Measurements from ENCODE around the gene TDRD5.

TDRD5 gene, protein sequence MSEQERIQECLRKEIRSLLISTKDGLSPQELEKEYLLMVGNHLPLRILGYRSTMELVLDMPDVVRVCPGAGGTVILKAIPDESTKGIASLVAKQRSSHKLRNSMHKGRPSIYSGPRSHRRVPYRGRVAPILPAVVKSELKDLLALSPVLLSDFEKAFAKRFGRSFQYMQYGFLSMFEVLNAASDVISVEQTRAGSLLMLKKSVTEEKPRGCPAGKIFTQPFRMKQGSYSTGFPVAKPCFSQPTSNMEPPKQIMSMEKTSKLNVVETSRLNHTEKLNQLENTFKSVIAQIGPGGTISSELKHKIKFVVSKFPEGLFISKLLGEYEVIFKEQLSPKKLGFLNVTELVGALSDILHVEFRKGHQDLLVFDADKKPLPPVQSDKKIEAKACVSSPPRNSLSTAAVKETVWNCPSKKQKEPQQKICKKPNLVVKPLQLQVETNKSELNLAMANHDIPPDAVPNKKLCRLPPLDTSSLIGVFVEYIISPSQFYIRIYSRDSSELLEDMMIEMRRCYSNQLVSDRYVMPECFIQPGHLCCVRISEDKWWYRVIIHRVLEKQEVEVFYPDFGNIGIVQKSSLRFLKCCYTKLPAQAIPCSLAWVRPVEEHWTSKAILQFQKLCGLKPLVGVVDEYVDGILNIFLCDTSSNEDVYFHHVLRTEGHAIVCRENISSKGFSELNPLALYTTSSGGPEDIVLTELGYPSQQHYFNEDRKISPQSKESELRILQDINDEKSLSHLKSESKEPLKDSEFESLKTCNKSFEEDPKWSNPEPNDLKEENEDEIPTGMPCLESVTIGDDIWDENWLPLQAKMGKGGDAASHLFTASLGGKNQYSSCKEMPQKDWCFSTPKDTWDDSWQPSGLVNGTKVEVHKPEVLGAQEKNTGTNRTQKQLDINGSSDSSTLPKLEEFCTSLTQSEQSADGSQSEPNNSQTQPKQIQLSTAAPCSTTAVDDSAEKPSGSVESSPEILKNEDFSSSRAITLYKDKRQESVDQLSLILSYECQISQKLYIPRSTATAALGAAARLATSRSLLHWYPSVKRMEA

DNA sequence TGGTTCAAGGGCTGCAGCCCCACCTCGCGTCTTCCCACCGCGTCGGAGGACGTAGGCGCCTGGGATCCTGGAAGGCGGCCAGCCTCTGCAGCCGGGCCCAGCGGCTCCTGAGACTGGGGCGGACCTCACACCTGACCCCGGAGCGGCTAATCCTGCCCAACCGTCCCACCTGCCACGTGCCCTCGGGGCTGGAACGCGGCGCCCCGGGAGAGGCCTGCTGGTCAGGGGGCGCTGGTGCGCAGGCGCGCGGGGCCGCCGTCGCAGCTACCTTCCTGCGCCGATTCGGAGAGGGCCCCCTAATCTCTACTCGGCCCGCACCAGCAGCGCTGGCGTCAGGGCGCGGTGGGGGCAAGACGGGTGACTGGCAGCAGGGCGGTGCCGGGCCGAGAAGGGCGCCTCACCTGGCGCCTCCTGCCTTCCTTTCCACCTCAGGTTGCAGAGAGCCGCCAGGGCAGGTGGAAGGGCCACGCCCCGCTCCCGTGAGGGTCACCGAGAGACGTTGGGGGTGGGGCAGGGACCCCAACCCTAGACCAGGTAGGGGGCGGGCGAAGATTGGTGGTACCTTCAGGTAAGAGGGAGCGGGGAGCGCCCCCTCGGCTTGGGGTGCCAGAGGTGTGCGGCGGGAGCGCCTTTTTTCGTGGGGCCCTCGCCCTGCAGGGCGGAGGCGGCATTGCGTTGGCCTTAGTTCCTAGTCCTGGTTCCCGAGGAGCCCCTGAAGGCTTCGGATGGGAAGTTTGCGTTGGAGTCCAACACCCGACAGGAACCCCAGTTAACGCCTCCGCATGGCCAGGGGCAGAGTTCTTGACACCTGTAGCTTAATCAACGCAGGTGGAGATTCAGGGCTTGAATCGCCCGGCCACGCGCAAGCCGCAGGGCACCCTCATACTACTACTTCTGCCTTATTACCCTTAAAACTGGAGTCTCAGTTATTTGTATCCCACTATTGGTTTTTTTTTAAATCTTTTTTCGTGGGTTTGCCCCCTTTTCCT lies at the start of gene TDRD5:
TSS of gene TDRD5 (plus strand) at position 241 of the 989 bp plus-strand sequence. CDS start 784 bp downstream, outside the sequence.
- no peak within 1 kb of the TSS for H3K27ac ChIP-seq (ENCODE audit: low read depth, low read length)
- H3K4me3 ChIP-seq (ENCODE audit: low read depth in 1 of 2, low read length in 2 of 2): no peak within 1 kb of the TSS
- peaks cover 9 to 17% of the 10 kb centered on the region in 2 donors for H3K27me3 ChIP-seq (ENCODE audit: control insufficient read depth in 1 of 2, insufficient read depth in 2 of 2, low read length in 2 of 2)
- no peaks in the 10 kb centered on the region for H3K9me3 ChIP-seq (ENCODE audit: low read length)
- H3K9ac ChIP-seq (ENCODE audit: low read length): no peak within 1 kb of the TSS
- H3K4me1 ChIP-seq (ENCODE audit: insufficient read depth, low read length): no peaks in the 10 kb centered on the region
- no peaks in the 10 kb centered on the region for H3K36me3 ChIP-seq (ENCODE audit: insufficient read depth, low read length)

DNA sequence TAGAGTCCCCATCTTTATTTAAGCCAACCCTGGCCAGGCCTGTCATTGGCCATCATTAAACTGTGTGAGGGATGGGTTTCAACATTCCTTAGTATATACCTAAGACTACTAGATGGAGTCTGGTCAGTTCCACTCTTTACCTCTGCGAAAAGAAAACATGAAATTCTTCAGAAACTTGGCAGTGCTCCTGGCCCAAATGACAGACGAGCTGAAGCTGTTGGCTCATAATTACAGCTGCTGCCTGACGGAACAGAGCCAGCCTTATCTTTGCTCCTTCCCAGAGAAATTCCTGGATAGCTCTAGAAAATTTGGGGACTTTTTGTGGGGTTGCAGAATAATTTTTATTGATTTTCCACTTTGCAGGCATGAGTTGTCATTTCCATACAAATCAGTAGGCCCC lies 46.3 kb upstream of the TDRD5 start:
- Histone ChIP-seq H3K9ac (ENCODE audit: low read length) (no peak overlapping the region), H3K27me3 (ENCODE audit: control insufficient read depth in 1 of 2, insufficient read depth in 2 of 2, low read length in 2 of 2) (no peaks in the 10 kb centered on the region)

DNA sequence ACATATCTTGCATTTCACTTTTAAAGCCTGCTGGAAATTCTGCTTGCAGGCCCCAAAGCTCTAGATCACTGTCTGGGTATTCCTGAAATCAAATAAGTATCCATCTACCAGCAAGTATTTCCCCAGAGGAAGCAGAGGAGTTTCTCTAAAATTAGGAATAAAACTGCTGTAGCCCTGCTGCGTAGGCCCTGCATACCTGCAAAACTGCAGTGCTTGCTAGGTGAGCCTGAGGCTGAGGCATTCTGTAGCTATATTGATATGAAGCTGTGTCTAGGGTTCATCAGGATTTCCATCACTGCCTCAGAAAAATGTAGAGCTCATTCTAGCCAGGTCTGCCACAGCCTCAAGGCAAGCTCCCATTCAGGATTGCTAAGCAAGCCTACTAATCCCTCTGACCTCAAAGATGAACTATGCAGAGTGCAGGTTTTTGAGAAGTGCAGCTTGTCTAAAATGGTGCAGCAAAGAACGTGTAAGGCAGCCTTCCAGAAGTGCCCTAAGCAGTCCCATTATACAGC lies 44.6 kb upstream of the TDRD5 start:
- H3K36me3 ChIP-seq (ENCODE audit: insufficient read depth, low read length): no peaks in the 10 kb centered on the region

More for the DNA sequence above, 46.3 kb upstream of the TDRD5 start:
- Histone ChIP-seq H3K4me1 (ENCODE audit: insufficient read depth, low read length) (no peaks in the 10 kb centered on the region), H3K36me3 (ENCODE audit: insufficient read depth, low read length) (no peaks in the 10 kb centered on the region), H3K9me3 (ENCODE audit: low read length) (no peaks in the 10 kb centered on the region), H3K4me3 (ENCODE audit: low read depth in 1 of 2, low read length in 2 of 2) (no peak overlapping the region), H3K27ac (ENCODE audit: low read depth, low read length) (no peak overlapping the region)

DNA sequence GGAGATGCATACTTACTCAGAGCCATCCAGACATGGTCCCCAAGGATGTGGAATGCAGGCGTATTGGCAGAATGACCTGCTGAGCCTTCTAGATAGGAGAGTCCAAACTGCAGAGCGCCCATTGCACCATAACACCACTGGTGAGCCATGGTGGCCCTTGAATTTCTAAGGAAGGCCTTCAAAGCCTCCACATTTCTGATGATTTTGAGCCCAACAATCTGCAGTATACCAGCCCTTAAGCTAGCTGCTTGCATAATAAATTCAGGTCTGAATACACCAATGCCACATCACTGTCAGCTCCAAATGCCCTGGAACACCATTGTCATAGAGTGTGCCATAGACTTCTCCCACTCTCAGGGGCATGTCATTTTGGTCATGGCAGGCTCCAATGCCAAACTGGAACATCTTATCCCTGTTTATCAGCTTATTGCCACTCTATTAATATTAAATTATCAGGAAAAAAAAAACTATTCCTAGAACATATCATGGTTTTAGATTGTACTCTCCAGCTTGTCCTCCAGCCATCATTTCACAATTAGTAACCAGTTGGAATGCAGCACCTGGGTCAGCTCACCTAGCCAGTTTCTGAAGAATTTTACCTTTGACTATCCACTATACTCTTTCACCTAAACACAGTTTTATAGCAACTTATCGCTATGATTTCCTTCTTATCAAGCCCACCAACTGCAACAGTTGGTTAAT lies 42.8 kb upstream of the TDRD5 start:
- Histone ChIP-seq H3K36me3 (ENCODE audit: insufficient read depth, low read length) (no peaks in the 10 kb centered on the region), H3K4me1 (ENCODE audit: insufficient read depth, low read length) (no peaks in the 10 kb centered on the region), H3K4me3 (ENCODE audit: low read depth in 1 of 2, low read length in 2 of 2) (no peak overlapping the region), H3K27me3 (ENCODE audit: control insufficient read depth in 1 of 2, insufficient read depth in 2 of 2, low read length in 2 of 2) (no peaks in the 10 kb centered on the region), H3K9me3 (ENCODE audit: low read length) (no peaks in the 10 kb centered on the region), H3K27ac (ENCODE audit: low read depth, low read length) (no peak overlapping the region), H3K9ac (ENCODE audit: low read length) (no peak overlapping the region)

More for the DNA sequence above, 44.6 kb upstream of the TDRD5 start:
- H3K4me3 ChIP-seq (ENCODE audit: low read depth in 1 of 2, low read length in 2 of 2): no peak overlapping the region
- H3K9me3 ChIP-seq (ENCODE audit: low read length): no peaks in the 10 kb centered on the region
- no peaks in the 10 kb centered on the region for H3K4me1 ChIP-seq (ENCODE audit: insufficient read depth, low read length)
- H3K27me3 ChIP-seq (ENCODE audit: control insufficient read depth in 1 of 2, insufficient read depth in 2 of 2, low read length in 2 of 2): no peaks in the 10 kb centered on the region
- H3K9ac ChIP-seq (ENCODE audit: low read length): no peak overlapping the region
- no peak overlapping the region for H3K27ac ChIP-seq (ENCODE audit: low read depth, low read length)

DNA sequence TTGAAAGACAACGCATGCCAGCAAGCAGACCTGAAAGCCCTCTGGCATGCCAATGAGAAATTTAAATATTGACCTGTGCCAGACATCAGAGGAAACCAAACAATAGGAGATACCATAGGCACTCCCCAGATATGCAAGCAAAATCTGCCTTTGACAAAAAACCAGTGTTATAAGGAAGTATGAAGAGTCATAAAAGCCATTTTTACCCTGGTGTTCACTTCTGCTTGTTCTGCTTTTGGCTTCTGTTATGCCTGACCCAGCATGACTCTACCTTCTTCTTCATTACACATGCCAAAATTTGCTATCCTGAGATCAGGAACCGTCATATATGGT lies 42.3 kb upstream of the TDRD5 start:
- H3K4me1 ChIP-seq (ENCODE audit: insufficient read depth, low read length): no peaks in the 10 kb centered on the region
- H3K9me3 ChIP-seq (ENCODE audit: low read length): no peaks in the 10 kb centered on the region
- no peak overlapping the region for H3K9ac ChIP-seq (ENCODE audit: low read length)
- no peaks in the 10 kb centered on the region for H3K36me3 ChIP-seq (ENCODE audit: insufficient read depth, low read length)
- no peak overlapping the region for H3K27ac ChIP-seq (ENCODE audit: low read depth, low read length)
- no peak overlapping the region for H3K4me3 ChIP-seq (ENCODE audit: low read depth in 1 of 2, low read length in 2 of 2)
- no peaks in the 10 kb centered on the region for H3K27me3 ChIP-seq (ENCODE audit: control insufficient read depth in 1 of 2, insufficient read depth in 2 of 2, low read length in 2 of 2)

DNA sequence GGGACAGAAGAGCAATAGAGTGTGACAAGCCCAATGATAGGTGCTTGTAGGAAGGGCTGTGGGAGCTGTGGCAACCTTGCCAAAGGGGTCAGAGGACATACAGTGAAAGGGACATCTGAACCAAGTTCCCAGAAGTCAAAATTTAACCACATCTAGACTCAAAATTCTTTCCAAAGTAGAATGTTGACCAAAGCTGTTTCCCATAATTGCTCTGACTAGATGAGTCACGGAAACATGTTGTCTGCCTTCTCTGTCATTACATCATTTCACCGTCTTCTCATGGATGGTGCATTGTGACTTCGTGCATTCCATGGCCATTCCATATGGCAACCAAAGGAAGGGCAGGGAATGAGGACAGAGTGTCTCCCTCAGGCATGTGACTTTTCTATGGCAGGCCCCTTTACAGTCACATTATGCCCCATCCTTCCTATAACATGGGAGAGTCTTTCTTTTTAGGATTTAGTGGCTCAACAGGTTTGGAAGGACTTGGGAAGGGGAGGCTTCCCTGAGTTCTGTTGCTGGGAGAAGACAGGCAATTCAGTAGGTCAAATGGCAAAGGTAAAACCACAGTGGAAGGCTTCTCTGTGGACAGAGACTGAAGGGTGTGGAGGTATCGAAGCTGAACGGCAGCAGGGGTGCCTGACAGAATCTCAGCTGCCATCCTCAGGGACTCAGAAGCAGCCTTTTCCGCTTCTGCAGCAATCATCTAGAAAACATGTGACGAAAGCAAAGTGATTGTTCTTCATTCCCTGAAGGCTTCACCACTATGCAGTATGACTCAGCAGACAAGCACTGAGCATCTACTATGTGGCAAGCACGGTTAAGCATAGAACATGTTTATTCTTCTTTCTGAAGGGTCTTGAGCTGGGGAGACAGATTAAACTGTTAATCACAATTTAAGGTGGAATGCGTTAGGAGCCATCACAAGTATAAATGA lies 40.6 kb upstream of the TDRD5 start:
- Histone ChIP-seq H3K27ac (ENCODE audit: low read depth, low read length) (no peak overlapping the region), H3K9me3 (ENCODE audit: low read length) (no peaks in the 10 kb centered on the region), H3K9ac (ENCODE audit: low read length) (no peak overlapping the region), H3K4me1 (ENCODE audit: insufficient read depth, low read length) (no peaks in the 10 kb centered on the region), H3K36me3 (ENCODE audit: insufficient read depth, low read length) (no peaks in the 10 kb centered on the region), H3K27me3 (ENCODE audit: control insufficient read depth in 1 of 2, insufficient read depth in 2 of 2, low read length in 2 of 2) (no peaks in the 10 kb centered on the region), H3K4me3 (ENCODE audit: low read depth in 1 of 2, low read length in 2 of 2) (no peak overlapping the region)

DNA sequence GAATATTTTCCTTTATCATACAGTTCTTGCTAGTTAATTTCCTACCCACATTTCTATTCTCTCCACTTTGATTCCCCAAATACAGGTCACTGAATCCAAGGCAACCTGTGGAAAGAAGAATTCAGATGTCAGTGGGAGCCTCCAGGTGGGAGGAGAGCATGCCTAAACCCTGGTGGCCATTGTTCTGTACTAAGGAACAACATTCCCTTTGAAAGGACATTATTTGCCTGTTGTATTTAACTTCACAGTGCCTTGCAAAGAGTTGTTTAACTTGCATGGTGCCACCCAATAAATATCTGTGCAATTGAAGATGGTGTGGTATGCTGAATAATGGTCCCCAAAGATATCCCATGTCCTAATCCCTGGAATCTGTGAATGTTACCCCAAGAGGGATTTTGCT lies 37.2 kb upstream of the TDRD5 start:
- Histone ChIP-seq H3K36me3 (ENCODE audit: insufficient read depth, low read length) (no peaks in the 10 kb centered on the region), H3K27ac (ENCODE audit: low read depth, low read length) (no peak overlapping the region), H3K9ac (ENCODE audit: low read length) (no peak overlapping the region), H3K4me1 (ENCODE audit: insufficient read depth, low read length) (no peaks in the 10 kb centered on the region), H3K4me3 (ENCODE audit: low read depth in 1 of 2, low read length in 2 of 2) (no peak overlapping the region), H3K27me3 (ENCODE audit: control insufficient read depth in 1 of 2, insufficient read depth in 2 of 2, low read length in 2 of 2) (no peaks in the 10 kb centered on the region), H3K9me3 (ENCODE audit: low read length) (no peaks in the 10 kb centered on the region)

DNA sequence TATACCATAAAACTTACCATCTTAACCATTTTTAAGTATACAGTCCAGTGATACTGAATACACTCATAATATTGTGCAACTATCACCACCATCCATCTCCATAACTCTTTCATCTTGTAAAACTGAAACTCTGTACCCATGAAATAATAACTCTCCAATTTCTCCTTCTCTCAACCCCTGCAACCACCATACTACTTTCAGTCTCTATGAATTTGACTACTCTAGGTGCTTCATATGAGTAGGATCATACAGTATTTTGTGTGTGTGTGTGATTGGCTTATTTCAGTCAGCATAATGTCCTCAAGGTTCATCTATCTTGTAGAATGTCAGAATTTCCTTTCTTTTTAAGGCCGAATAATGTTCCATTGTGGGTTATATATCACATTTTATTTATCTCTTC lies 33.6 kb upstream of the TDRD5 start:
- Histone ChIP-seq H3K27ac (ENCODE audit: low read depth, low read length) (no peak overlapping the region), H3K9me3 (ENCODE audit: low read length) (no peaks in the 10 kb centered on the region), H3K9ac (ENCODE audit: low read length) (no peak overlapping the region), H3K36me3 (ENCODE audit: insufficient read depth, low read length) (no peaks in the 10 kb centered on the region), H3K4me1 (ENCODE audit: insufficient read depth, low read length) (no peaks in the 10 kb centered on the region), H3K4me3 (ENCODE audit: low read depth in 1 of 2, low read length in 2 of 2) (no peak overlapping the region), H3K27me3 (ENCODE audit: control insufficient read depth in 1 of 2, insufficient read depth in 2 of 2, low read length in 2 of 2) (no peaks in the 10 kb centered on the region)

DNA sequence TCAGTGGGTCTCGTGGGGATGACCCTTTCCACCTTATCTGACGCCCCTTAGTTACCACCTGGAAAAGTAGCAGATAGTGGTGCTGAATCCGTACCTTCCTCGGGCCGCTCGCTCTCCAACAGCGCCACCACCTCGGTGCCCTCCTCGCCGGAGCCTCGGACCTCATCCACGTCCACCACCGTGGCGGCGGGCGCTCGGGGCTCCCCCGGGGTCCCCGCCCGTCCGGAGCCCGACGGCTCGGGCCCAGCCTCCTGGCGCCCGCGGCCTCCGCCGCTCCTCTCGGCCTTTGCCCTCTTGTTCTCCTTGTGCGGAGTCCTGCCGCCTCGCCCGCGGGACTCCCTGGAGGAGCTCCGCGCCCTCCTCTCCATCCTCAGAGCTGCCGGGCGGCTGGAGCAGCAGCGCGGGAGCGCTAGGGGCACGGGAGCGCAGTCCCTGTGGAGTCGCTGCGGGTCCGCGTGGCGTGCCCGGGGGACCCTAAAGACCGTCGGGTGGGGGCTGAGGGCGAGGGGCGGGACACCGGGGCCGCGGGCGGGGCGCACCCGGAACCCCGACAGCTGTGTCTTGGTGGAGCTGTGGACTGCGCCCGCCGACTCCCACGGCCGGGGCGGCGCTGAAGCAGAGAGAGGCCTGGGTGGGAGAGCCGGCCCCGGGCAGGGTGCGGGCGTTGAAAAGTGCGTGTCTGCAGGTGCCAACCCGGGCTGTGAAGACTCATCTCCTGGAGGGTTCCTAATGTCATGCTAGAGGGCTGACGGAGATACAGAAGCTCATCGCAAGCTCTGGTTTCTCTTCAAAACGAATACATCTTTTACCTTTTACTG lies 15.9 kb upstream of the TDRD5 start, which contains the start of gene NPHS2:
TSS of gene NPHS2 (minus strand) at position 452 of the 818 bp plus-strand sequence. CDS start at position 368, 84 bp downstream.
- peaks cover 0 to 21% of the 10 kb centered on the region in 2 donors for H3K27me3 ChIP-seq (ENCODE audit: control insufficient read depth in 1 of 2, insufficient read depth in 2 of 2, low read length in 2 of 2)
- no peak within 1 kb of the TSS for H3K4me3 ChIP-seq (ENCODE audit: low read depth in 1 of 2, low read length in 2 of 2)
- H3K36me3 ChIP-seq (ENCODE audit: insufficient read depth, low read length): no peaks in the 10 kb centered on the region
- H3K9ac ChIP-seq (ENCODE audit: low read length): no peak within 1 kb of the TSS
- no peak within 1 kb of the TSS for H3K27ac ChIP-seq (ENCODE audit: low read depth, low read length)
- H3K9me3 ChIP-seq (ENCODE audit: low read length): no peaks in the 10 kb centered on the region
- no peaks in the 10 kb centered on the region for H3K4me1 ChIP-seq (ENCODE audit: insufficient read depth, low read length)
